Activated CD8-positive, alpha-beta memory T cell treated with anti-CD3 and anti-CD28 coated beads, Interleukin-2, amount 50 U/mL, for 48 hours (primary cell): ENCODE data around the gene CORO2B.
"Not testable (repeated sequence)": the region's sequence is repeated elsewhere in the genome, so short reads cannot be mapped to it uniquely, and the experiment has no call there.

Experiments
- DNase-seq: peaks from one replicate; pipeline ENCODE4 v3.0.0-alpha.2; 2020

The CORO2B gene

DNA sequence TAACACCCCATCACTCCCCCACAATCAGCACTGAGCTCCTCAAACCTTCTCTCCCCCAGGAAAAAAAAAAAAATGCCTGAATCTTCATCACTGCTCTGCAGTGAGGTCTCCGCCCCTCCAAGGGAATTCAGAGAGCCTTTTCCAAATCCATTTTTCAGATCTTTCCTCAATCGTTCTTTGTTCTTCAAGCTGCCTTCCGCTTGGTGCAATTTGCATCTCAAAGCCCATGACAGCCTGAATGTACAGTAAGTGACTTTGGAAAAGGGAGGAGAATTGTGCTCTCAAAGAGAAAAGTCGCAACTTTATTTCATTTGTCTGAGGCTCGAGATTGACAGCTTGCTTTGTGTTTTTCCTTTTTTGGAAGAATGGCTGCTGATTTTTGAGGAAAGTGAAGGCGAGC, 75.0 kb downstream of the CORO2B start:
- no peak for DNase-seq

DNA sequence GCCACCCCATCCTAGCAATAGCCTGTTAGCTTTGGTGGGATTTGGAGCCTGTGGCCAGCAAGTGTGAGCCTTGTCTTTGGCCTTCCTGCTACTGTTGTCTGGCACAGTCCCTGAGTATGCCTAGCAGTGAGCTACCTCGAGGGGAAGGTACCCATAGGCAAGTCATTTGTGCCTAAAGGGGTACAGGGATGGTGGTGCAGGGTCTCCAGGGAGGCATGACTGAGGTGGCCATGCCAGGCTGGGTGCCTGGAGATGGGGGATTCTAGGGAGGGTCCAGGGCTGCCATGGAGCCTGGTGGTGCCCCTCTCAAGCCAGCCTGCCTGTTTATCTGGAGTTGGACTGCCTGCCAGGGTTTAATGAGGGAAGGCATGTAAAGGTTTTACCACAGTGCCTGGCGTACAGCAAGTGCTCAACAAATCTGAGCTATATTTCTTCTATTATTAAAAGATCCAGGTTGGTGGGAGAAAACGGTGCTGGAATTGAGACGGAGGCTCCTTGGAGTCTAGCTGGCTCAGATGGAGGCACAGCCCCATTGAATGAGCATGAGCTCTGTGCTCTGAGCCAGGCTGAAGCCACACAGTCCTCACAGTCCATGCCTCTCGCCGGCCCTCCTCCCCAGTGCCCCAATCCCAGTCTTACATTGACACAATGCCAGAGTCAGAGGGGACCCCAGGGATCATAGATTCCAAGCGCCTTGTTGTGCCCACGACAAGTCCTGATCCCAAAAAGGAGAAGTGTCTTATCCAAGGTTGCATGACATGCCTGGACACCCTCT, 76.2 kb downstream of the CORO2B start:
- no peak for DNase-seq

DNA sequence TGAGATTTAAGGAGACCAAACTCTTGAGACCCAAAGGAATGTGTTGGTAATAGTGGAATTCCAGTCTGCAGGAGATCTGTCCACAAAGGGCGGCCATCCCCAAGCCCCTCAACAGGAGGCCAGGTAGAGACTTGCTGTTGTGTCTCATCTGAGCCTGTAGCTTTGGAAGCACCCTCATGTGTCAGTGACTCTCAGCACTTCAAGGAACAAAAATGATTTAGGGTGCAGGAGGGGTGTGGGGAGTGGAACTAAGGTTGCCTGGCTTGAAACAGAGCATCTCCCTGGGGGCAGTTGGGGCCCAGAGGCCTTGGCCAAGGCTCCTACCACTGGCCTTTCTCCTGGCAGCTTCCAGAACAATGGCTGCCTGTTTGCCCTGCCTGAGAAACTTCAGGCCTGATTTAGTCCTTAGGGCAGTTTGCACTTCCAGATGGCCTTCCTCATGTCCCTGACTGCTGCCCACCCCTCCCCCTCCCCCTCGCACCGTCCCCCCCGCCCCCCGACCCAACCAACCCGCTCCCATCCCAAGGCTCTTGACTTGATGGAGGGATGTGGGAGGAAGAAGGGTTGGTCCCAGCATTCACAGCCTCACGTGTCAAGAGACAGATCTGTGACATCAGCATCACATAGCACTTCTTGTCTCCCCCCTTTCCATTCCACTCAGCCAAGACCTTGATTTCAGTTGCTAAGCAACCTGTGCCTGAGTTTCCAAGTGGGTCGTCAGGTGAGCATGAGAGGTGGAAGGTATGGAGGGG, 77.1 kb downstream of the CORO2B start:
- DNase-seq: no peak

DNA sequence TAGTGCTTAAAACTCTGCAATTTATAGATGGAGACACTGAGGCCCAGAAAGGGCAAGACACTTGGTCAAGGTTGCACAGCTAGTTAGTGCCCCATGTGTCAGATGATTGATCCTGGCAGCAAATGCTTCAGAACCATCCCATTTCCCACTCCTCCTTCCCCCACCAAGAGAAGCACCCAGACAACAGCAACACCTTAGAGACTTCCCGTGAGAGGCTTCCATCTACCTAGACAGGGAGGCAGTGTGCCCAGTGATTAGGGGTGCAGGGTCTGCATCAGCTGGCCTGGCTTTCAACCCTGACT, 77.6 kb downstream of the CORO2B start:
- DNase-seq: no peak

DNA sequence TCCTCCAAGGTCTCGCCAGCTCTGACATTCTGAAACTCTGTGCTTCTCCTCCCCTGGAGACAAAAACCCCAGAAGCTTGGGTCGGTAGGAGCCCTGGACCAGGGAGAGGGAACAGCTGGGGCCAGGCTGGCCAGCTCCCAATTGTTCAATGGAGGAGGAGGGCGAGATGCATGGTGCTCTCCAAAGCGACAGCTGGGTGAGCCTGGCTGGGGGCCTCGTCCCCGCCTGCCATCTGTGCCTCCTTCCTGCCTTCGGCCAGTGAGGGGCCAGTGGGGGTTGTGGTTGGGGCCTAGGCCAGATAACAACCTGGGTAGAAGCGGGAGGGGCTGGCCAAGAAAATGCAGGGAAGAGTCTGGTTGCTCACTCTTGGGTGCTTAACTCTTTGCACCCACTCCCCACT, 79.4 kb downstream of the CORO2B start:
- DNase-seq: no peak

DNA sequence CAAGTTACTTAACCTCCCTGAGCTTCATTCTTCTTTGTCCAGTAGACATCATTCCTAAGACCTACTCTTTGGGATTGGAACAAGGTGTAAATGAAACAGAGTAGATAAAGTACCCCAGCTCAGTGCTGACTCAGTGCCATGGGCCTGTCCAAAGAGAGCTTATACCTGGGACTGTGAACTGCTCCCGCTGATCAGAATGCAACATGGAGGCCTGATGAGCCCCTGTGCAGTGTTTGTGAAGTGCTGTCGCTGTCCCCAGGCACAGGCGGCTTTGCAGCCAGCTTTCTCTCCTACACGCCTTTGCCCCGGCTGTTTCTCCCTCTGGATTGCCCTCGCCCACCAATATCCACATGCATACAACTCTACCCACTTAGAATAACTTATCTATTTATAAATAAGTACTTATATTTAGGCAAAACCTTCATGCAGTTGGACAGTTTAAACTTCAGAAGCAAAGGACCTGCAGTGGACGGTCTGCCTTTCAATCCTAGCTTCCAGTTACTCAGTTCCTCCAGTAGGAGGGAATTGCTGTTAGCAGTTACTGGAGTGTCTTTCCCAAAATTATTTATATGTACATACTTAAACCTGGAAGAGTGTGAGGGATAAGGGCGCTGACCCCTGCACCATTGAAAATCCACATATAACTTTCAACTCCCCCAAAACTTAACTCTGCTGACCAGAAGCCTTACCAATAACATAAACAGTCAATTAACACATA, 80.0 kb downstream of the CORO2B start:
- no peak for DNase-seq

DNA sequence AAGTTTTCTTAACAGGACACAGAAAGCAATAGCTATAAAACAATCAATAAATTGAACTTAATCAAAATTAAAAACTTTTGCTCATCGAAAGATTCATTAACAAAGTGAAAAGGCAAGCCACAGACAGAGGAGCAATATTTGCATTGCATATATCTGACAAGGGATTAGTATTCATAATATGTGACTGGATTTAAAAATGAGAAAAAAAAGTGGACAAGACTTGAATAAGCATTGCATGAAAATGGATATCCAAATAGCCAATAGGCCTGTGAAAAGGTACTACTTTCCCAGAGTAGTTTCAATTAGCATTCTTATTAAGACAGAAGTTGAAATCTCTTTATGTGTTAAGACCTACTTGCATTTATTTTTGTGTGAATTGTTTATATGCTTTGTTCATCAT, 84.7 kb downstream of the CORO2B start:
- no peak for DNase-seq

DNA sequence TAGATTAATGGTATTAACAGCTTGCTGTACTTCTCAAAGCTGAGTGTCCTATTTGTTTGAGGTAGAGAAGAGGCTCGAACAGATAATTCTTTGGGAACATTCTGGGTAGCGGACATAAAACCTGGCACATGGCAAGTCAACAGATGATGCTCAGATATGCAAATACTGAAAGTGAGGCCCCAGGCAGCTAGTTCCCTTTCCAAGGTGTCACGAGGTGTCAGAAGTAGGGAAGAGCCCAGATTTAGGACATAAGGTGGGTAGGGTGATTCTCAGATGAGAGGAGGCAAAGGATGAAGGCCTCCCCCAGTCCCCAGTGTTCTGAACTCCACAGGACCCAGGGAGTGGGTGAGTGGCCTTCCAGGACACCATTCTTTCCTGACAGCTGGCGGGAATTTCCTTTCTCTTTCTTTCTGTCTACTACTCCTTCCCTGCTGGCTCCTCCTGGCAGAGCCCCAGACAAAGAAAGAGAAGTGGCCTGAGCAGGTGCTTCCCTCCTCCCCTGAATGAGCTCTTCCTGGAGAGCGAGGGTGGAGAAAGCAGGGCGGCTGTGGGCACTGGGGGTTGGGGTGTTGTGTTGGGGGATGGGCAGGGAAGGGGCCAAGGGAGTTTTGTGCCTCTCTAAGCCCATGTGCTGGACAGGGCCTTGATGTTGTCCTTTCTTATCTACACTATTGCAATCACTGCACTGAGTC, 87.5 kb downstream of the CORO2B start:
- DNase-seq: peak; percentile 10

DNA sequence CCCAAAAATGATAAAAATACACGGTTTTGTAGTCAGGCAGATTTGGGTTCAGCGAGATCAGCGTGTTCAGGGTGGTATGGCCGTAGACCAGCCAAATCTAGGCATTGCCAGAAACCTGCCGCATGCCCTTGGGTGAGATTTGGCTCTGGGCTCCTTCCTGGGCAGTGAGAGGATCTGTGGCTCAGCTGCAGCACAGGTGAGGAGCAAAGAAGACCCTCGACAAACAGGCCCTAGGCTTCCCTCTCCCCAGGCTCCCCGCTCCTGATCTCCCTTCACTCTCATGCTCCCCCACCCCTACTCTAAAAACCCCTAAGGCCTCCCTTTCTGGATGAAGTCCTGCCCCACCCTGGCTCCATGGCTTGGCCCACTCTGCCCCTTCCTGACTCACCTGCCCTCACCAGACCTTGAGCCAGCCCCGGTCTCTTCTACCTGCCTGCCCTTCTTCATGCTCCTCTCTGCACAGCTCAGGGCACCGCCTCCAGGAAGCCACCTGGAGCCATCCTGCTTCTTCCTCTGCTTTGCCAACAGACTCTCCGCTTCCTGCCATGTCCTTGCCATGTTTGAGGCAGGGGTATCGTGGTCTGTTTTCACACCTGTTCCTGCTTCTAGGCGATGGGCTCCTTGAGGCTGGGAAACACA, 88.1 kb downstream of the CORO2B start:
- DNase-seq: peak; percentile 23

DNA sequence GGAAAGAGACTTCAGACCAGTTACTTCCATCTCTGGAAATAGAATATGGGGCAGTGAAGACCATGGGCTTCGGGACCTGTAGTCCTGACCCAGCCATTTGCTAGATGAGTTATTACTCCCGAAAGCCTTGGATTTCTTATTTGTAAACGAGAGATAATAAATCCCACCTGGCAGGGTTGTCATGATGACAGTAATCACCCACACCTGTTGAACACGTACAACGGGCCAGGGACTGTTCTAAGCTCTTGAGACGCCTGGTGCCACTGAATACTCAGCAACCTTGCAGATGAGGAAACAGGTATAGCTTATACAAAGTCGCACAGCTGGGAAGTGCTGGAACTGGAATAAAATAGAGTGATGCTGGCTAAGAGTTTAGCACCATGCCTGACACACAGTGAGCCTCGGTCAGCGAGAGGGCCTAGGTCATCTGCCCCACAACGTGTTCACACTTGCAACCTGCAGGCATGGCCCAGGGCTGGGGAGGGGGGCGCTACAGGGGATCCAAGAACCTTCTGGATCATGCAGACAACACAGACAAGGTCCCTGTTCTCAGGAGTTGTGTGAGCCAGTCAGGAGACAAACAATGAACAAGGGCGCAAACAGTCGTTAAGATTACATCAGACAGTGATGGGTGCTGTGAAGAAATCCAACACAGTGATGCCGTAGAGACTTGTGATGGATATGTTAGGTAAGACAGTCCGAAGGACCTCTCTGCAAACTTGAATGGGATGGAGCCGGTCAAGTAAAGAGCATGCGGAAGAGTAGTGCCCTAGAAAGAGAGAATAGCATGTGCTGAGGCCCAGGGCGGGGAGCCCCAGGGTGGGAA, 89.2 kb downstream of the CORO2B start:
- peak; percentile 13 for DNase-seq

DNA sequence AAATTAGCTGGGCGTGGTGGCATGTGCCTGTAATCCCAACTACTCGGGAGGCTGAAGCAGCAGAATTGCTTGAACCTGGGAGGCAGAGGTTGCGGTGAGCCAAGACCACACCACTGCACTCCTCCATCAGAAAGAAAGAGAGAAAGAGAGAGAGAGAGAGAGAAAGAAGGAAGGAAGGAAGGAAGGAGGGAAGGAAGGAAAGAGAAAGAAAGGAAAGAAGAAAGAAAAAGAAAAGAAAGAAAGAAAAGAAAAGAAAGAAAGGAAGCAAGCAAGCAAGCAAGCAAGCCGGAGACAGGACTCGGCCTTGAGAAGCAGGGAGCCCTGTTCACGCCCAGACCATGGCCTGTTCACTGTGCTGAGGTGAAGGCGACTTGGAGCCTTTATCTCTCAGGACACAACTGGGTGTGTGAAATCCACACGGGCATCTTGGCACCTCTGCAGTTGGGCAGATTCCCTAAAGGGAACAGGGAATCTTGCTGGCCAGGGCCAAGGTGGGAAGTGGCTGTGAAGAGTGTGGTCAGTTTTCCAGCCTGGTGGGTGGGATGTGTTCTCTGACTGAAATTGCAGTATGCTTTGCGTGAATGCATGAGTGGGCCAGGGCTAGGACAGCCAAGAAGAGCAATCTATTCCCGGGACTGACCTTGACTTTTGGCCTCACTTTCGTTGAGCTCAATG, 90.3 kb downstream of the CORO2B start:
- DNase-seq: peak; percentile 40

DNA sequence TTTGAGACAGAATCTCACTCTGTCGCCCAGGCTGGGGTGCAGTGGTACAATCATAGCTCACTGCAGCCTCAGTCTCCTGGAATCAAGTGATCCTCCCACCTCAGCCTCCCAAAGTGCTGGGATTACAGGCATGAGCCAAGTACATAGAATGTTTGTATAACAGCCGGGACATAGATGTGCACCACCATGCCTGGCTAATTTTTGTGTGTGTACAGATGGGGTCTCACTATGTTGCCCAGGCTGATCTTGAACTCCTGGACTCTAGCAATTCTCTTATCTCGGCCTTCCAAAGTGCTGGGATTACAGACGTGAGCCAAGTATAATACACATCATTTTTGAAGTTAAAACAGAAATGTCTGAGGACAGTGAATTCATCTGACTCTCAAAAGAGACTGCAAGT, 93.5 kb downstream of the CORO2B start:
- peak; percentile 4 for DNase-seq

DNA sequence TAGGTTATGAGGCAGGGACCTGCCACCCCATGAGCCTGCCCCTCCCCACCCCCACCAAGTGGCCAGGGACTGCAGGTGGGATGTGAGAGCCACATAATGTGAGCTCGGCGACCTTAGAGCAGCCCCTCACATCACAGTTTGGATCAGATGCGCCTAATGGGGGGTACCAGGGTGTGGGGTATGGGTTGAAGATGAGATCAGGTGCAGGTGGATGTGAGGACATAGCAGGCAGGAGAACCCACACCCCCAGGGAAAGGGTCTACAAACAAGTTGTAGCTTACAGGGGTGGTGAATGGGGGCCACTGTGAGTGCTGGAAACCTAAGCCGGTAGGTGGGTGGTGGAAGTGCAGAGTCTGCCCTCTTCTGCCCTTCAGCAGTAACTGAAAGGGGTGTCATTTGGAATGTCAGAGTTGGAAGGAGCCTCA, 94.0 kb downstream of the CORO2B start:
- DNase-seq: peak; percentile 40

DNA sequence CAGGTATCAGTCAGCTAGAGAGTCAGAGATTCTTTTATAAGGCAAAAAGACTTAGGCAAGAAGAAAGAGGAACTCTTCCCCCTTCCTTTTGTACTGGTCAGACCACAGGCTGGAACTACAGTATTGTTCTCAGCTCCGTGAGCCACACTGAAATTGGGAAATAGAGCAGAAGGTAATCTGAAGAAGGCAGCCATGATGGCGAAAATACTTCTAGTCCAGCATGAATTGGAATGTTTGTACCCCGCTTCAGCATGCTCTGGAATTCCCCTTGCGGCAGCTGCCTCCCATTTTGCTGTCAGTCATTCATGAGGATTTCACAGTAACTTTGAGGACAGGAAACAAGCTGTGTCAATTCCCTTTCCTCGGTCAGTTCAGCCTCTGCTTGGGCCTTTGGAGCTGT, 96.2 kb downstream of the CORO2B start:
- DNase-seq: no peak

DNA sequence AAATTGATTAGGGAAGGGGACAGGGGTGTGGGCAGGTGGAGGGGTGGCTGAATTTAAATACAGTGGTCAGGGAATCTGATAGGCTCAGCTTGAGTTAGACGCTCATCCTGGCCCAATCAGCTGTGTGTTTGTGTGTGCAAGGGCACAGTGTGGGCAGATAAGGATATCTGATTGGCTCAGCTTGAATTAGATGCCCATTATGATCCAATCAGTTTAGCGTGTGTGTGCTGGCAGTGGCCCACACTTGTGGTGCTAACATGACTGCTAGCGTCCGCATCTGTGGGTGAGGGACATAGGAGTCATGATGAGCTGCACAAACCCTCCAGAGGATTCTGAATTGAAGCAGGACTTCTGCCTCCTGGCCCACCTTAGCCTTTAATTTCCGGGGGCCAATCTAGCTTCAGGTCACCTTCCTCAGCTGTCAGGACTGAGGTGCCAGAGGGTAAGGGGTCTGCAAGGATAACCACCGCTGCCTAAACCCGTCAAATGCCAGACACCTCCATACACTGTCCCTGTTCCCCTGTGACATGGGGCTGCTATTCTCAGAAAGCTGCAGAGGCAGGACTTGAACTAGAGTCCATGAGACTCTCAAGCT, 97.3 kb downstream of the CORO2B start:
- DNase-seq: no peak

DNA sequence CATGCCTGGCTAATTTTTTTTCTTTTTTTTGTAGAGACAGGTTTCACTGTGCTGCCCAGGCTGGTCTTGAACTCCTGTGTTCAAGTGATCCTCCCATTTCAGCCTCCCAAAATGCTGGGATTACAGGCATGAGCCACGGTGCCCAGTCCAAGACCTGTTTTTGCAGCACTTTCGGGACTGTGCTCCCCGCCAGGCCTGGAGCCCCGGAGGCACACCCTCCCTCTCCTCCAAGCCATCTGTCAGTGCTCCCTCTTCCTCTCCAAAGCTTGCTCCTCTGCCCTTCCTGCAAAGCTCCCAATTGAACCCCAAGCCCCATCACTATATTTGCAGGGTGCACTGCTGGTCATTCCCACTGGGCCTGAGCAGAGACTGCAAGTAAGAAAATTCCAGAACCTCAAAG, 98.1 kb downstream of the CORO2B start:
- no peak for DNase-seq

DNA sequence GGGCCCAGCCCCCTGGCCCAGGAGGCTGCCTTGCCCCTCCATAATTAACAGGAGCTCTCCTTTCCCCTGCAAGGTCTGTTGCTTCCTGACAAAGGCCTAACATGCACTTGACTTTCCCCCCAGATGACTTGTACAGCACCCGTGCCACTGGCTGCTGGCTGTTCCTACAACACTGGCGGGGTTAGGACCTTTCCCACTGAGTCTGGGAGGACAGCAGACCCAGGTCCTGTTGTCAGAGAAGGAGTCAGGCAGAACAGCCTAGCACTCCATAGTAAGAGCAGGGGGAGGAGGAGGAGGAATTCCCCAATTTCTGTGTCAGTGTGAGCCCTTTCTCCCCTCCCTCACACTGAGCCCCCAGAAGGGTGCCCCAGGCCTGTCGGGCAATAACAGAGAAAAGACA, 99.2 kb downstream of the CORO2B start:
- no peak for DNase-seq

DNA sequence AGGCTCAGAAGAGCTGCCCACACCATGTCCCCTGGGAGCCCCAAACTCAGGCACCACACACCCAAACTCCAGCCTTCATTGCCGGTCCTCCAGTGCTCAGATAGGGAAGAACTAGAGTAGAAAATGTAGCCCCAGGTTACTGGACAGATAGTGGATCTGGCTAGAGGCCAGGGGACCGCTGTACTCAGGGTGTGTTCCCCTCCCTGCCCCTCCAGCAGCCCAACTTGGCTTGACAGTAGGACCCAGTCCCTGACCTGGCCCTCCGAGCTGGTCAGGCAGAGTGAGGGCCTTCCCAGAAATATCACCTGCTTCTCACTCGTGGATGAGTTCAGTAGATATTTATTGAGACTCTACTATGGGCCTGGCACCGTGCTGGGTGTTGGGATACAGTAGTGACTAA, 100.0 kb downstream of the CORO2B start:
- DNase-seq: no peak

DNA sequence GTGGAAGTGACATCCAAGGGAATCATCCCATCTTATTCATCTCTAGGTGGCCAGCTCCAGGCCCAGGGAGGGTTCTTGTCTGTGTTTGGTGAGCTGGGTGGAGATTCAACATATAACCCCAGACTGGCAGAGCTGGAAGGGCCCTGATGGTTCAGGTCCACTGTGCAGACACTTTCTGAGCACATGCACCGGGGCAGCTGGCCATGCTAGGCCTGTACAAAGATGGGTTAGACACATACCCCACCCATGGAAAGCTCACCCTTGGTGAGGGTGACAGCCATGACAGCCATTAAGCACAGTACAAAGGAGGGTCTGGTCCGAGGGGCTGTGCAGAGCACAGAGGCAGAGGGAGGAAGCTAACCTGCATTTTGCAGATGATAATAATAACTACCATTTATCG, 100.4 kb downstream of the CORO2B start:
- DNase-seq: no peak

DNA sequence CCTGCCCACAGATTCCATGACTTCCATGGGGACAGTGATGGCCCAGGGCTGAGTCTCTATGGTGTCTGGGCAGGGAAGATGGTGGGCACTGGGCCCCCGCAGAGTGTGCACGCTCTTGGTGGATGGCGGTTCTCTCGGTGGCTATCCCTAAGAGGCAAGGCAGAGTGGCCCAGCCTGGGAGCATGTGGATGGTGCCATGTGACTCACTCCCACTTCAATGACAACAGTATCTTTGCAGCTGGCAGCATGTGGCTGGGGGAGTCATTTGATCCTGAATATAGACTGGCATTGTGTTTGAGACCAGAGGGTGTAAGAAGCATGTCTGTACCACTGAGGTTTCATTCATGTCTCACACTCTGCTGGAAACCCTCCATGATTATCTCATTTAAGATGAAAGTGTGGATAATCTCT, 101.2 kb downstream of the CORO2B start:
- no peak for DNase-seq

DNA sequence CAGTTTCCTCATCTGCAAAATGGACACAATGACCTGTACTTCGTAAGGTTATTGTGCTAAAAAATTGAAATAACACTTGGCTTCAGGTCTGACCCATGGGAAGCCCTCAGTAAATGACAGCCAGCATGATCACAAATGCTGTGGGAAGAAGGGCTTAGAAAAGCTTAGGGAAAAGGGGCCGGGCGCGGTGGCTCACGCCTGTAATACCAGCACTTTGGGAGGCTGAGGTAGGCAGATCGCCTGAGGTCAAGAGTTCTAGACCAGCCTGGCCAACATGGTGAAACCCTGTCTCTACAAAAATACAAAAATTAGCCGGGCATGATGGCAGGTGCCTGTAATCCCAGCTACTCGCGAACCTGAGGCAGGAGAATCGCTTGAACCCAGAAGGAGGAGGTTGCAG, 102.0 kb downstream of the CORO2B start:
- DNase-seq: not testable (repeated sequence)
